Kidney tubule cell (primary cell): ENCODE data around the gene SPPL3.

Experiments used
- DNase-seq: peaks from one replicate; pipeline ENCODE4 v3.0.0-alpha.2; 2018; ENCODE audit warnings: low spot score

SPPL3 gene

DNA sequence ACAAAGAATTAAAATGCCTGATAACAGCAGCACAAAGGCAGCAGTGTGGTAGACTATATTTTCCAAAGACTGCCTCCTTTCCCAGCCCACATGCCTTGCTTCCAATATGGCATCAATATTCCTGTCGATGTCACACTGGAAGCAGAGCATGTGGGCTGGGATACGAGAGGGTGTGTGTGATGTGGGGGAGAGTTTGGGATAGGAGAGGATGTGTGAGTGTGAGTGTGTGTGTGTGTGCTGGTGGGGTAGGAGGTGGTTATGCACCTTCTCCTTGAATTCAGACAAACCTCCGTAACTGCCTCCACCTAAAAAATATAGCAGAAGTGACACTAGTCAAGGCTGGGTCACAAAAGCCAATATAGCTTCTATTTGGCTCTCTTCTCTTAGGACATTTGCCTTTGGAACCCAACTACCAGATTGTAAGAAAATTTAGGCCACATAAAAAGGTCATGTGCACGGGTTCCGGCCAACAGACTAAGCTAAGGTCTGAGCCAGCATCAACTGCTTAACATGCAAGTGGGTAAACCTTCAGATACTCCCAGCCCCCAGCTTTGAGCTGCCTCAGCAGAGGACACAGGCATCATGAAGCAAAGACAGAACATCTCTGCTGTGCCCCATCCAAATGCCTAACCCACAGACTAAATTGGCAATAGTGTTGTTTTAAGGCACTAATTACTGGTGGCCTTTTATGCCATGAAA is 29.5 kb downstream of the SPPL3 start:
- no peak for DNase-seq

DNA sequence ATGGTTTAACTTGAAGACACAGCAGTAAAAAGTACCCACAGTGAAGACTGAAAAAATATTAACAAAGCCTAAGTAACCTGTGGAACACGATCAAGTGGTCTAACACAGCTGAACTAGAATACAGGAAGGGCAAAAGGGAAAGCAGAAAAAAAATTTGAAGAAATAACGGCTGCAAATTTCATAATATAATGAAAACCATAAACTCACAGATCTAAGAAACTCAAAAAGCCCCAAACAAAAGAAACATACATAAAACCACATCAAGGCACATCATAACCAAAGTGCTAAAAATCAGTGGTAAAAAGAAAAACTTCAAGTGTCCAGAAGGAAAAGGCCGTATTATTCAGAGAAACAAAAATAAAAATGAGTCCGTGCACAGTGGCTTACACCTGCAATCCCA is 30.9 kb downstream of the SPPL3 start:
- DNase-seq: no peak

DNA sequence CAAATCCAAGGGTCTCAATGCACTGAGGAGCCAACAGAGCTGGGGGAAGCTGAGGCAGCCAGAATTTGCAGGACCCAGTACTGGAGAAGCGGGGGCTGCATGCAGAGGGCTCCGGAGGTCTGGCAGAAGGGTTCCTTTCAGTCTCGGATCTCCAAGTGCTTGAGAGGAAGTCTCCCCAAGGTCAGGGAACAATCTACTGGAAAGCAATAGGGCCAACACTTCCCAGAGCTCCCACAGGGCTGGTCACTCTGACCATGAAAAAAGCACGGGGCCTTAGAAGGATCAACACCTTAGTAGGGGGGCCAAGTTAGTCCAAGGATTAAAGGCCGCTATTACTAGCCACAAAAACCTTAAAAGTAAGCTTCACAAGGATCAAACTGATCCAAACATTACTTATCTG is 31.7 kb downstream of the SPPL3 start:
- DNase-seq: no peak

DNA sequence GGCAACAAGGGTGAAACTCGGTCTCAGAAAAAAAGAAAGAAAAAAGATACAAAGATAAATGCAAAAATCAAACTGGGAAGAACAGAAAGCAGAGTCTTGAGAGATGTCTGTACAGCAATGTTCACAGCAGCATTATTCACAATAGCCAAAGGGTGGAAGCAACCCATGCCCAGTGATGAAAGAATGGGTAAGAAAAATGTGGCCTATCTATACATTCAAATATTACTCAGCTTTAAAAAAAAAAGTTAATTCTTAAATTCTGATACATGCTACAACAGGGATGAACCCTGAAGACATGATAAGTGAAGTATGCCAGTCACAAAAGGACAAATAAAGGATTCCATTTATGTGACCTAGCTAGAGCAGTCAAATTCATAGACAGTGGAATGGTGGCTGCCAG is 33.7 kb downstream of the SPPL3 start:
- no peak for DNase-seq

DNA sequence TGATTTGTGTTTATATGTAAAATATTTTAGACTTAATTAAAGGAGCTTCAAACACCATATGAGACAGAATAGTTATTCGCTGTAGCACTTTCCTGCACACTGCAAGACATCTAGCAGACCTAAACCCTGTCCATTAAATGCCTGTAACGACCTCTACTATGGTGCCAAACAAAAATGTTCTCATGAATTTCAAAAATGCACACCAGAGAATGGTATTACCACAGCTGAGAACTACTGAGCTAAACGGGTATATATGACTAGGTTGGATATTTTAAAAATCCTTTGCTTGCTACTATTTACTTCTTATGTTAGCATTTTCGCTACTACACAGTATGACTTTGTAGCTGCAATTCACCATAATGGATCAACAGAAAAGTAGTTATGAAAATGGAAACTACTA is 34.8 kb downstream of the SPPL3 start:
- DNase-seq: no peak

DNA sequence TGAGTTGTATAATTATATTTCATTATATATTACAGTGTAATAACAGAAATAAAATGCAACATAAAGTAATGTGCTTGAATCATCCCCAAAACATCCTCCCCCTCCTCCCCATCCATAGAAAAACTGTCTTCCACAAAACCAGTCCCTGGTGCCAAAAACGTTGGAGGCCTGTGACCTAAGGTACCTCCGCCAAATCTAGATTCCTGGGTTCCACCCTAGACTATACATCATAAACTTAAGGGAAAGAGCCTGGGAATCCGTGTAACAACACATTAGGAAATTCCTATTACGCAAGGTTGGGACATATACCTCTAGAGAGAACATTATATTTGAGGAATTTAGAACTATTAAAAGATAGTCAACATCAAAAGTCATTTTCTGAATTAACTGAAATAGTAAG is 38.0 kb downstream of the SPPL3 start:
- DNase-seq: no peak

DNA sequence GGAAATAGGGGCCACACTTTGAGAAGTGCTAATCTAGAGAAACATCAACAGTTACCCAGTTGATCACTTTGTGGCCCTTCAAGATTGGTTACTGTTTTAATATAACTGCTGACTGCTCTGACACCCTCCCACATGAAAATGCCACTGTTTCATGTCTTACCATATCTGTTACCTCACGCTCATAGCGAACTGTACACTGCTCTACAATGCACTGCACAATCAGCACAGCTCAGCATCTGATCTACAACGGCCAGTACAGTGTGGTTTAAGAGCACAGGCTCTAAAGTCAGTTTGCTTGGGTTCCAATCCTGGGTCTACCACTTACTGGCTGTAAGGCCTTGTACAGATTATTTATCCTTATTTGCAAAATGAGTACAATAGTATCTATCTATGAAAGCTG is 39.1 kb downstream of the SPPL3 start:
- DNase-seq: no peak

DNA sequence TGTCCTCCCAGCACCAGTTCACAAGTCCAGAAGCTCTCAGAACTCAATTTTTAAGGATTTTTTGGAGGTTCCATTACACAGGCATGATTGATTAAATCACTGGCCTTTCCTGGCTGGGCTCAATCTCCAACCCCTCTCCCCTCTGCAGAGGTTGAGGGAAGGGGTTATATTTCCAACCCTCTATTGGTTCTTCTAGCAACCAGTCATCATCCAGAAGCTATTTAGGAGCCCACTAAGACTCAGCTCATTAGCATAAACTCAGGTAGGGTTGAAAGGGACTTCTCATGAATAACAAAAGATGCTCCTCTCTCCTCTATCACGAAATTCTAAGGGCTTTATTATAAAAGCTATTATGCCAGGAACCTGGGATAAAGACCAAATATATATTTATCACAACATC is 41.5 kb downstream of the SPPL3 start:
- no peak for DNase-seq

DNA sequence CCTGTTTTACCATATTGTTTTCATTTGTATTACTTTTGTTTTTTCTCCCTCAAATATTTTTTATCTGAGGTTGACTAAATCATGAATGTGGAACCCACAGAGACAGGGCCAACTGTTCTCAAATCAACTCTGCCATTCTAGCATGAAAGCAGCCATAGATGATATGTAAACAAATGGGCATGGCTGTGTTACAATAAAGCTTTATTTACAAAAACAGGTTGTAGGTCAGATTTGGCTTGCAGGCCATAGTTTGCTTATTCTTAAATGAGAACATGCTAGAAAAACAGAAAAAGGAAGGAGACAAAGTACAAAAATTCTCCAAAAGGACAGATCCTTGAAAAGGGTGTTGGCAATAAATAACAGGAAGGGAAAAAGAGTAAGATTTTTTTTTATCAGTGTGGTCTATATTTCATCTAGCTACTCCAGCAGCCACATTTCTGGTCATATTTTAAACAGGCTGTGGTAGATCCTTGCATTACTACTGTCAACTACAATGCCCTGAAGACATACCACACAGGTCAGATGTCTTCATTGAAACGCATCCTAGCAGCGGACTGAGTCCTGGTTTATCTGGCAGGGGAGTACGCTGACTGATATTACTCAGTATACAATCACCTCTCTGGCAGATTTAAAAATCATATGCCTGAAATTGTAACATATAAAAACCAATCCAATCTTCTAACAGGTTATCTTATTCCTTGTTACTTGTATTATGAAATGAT is 42.9 kb downstream of the SPPL3 start:
- no peak for DNase-seq

DNA sequence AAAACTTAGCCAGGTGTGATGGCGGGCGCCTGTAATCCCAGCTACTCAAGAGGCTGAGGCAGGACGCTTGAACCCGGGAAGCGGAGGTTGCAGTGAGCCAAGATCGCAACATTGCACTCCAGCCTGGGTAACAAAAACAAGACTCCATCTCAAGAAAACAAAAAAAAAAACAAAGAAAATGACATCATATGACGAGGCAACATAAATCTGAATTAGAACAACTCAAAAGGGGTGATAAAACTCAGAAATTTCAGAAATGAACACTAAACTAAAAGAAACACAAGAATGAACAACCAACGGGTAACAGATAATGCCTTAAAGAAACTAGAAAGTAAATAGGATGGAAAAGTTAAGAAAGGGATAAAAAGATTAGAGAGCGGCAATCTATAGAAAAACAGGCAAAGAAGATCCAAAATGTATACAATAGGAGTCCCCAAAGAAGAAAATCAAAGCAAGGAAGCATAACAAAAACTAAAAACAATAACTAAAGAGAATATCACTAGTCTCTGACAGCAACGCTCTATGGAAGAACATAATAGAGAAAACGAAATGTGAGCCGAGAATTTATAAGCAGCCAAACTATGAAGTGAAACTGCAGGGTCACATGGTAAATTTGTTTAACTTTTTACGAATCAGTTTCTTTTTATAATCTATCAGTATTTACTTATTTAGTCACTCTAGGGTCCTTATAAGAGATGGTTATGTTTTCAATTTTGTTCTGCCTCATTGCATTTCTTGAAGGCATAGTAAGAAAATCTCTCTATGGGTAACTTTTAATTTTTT is 45.7 kb downstream of the SPPL3 start:
- DNase-seq: no peak

DNA sequence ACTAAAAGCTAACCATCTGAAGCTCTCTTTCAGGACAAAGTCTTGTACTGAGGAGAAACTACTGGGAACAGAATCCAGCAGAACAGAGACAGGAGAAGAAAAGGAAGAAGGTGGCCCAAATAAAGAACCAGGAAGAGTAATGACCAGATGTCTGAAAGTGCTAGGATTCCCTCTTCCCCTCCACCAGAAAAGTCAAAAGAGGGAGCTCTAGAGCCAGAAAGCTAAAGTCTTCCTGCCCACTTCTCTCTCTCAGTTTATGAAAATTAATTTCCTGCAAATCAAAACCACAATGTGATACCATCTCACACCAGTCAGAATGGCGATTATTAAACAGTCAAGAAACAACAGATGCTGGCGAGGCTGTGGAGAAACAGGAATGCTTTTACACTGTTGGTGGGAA is 47.2 kb downstream of the SPPL3 start:
- DNase-seq: peak; percentile 19

DNA sequence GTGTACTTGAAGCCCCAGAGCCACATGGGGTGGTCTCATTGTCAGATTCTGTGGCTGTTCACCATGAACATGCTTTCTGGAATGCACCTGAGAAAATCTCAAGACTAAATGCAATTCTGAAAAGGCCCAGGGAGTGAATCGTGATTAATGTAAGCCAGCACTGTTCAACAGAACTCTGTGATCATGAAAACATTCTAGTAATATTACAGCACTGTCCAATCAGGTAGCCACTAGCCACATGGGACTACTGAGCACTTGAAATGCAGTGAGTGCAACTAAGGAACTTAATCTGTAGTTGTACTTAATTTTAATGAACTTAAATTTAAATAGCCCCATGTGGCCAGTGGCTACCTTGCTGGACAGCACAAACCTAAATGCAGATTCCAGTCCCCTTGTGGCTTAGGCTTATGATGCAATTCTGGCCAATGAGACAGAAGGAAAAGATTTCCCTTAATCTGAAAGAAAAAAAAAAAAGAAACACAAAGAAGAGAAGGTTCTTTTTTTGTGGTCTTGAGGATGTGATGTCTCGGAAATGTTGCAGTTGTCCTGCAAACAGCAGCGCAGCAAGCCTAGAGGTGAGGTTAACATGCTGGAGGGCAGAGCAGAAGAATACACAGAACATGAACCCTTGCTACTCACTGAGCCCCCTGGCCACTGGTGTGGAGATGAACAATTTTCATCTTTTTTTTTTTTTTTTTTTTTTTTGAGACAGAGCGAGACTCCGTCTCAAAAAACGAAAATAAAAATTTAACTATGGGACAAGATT is 48.2 kb downstream of the SPPL3 start:
- DNase-seq: peak; percentile 13

DNA sequence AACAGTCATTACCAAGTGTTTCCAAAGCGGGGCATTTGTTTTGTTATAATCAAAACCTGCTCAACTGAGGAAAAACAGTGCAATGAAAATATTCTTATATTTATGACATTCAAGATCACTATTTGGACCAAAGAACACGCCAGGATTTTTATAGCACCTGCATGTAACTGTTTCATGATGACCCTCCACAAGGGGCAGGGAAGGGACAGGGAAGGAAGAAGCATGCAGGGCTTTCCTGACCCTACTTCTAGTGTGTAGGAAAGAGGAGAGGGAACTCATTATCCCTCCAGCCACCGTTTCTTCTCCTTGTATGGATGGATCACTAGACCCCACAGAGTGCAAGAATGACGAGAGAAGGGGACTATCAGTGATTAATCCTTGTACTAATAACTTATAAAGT is 49.4 kb downstream of the SPPL3 start:
- no peak for DNase-seq

DNA sequence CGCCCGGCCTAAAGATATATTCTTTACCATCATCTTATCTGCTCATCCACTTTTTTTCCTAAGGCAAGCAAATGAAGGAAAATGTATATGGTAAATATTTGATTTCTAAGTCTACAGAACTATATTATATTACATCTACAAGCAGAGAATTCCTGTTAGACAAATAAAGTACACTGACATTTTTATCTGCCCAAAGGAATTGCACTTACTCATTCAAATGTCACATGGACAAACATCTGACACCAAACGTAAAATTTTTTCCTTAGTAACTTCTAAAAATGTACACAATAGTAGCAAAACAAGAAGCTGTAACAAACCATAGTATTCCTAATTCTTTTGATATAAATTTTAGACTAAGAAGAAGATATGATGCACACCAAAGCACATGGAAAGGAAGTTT is 51.0 kb downstream of the SPPL3 start:
- DNase-seq: no peak

DNA sequence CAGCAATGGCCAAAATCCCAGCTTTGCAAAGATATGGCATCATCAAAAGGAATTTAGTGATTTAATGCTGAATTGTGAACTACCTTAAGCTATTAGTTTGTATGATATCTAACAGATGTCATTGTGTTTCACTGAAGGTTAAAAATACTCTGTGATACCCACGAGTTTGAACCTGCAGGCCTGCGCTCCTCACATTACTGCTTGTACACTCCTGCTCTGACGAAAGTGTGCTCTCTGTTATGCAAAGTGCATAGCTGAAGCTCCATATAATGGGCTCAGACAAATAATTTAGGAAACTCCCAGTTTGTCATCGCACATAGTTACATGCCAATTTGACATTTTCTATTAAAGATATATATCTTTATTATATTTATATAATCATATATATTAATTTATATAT is 52.2 kb downstream of the SPPL3 start:
- no peak for DNase-seq

DNA sequence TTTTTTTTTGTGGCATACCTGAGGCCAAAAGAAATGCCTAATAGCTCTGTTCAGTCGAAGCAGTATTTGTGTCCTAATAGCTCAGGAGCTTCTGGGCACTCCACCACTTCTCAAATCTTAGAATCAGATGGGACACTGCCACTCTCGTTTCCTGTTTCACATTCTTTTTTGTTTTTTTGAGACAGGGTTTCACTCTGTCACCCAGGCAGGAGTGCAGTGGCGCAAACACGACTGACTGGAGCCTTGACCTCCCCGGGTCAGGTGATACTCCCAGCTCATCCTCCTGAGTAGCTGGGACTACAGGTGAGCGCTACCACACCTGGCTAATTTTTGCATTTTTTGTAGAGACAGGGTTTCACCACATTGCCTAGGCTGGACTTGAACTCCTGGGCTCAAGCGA is 52.7 kb downstream of the SPPL3 start:
- peak; percentile 25 for DNase-seq

DNA sequence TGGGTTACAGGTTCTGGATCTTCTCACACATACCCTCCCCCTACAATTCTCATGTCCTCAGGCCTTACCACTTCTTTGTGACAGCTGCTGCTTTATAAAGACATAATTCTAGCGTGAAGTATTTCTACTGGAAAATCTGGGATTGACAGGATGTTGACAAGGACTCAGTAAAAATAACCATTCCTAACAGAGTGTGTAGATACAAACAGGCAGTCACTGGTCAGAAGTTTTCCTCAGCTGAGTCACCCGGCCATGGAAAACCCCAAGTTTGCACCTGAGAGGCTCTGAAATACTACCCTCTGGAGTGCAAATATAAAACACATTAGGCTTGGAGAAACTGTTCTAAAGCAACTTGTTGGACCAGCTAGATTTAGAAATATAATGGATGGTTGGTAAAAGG is 54.4 kb downstream of the SPPL3 start:
- peak; percentile 88 for DNase-seq

DNA sequence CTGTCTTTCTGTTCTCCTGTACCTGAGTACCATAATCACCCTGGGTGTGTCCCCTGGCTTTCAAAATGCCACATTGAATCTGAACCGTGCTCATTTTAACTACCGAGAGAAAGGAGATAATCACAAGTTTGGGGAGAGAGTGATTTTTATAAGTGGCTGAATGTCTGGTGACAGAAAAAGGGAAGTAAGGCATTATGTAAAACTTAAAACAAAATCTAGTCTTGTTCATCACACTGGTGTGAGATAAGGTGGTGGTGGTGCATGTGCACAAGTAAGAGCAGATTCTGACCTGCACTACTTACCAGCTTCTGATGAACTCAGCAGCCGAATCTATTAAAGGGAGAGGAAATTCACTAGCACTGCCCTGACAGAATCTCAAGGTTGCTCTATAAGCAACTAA is 56.3 kb downstream of the SPPL3 start:
- DNase-seq: no peak

DNA sequence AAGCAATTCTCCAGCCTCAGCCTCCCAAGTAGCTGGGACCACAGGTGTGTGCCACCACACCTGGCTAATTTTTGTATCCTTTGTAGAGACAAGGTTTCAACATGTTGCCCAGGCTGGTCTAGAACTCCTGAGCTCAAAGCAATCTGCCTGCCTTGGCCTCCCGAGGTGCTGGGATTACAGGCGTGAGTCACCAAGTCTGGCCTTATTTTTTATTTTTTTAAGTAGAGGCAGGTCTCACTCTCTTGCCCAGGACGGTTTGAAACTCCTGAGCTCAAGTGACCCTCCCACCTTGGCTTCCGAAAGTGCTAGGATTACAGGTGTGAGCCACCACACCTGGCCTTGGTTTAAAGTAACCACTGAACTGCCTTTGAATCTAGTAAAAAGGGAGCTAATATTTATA is 56.8 kb downstream of the SPPL3 start:
- DNase-seq: peak; percentile 15

DNA sequence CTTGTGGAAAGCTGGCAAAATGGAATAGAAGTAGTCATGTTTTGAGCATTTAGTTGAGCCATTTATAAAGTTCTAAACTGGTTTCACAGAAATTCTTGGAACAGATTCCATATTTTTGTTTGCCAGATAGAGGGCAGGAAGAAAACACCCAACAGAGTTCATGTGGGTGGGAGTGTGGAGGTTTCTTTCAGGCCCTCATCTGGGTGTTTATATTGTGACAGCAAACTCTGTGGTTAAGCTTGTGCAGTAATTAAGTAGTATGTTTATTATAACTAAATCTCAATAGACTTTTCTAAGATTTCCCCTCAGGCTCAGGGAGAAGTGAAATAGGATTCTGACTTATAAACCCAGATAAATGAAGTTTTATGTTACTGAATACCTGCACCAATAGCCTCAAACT is 57.4 kb downstream of the SPPL3 start:
- no peak for DNase-seq

DNA sequence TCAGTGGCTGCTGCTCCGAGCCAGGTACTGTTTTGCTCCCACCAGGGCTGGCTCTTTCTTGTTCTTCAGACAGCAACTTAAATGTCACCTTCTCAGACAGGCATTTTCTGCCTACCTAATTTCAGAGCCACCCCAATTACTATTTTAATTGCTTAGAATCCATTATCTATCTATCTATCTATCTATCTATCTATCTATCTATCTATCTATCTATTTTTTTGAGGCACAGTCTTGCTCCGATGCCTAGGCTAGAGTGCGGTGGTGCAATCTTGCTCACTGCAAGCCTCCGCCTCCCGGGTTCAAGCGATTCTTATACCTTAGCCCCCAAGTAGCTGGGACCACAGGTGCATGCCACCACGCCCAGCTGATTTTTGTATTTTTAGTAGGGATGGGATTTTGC is 58.5 kb downstream of the SPPL3 start:
- no peak for DNase-seq

DNA sequence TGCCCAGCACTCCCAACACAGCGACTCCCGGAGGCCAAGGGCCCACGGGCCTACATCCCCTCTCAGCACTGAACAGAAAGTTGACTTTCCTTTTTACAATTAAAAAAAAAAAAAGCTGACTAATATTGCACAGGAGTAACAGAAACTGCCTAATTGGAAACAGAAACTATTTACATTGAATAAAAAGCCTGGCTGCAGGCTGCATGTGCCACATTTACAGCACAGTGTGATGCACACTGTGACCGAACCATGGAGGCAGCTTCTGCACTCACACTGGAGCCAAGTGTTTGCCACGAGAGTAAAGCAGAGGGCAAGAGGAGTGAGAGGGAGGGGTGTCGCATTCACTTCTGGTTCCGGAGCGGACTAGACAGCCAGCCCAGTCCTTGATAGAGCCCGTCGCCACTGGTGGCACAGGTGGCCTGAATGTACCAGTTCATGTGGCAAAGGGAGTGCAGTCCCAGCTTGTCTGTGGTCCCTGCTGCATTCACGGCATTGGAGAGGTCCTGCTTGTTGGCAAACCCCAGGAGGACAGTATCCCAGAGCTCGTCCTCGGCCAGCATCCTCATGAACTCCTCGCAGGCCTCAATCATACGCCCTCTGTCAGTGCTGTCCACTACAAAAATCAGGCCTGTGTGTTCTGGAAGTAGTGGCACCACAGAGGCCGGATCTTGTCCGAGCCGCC is 59.2 kb downstream of the SPPL3 start:
- no peak for DNase-seq
